HepG2 (cell line): ENCODE results near the gene ERCC5. TPM values are rescaled to one million over a fixed set of nuclear protein-coding genes. Genes with fewer than 3 reads are reported as not detected.

Experiments used
- ATF7-NPFF ChIP-seq: sonication (generic); formaldehyde crosslinking; IDR thresholded peaks from 2 replicates; pipeline ENCODE4 v1.8.1; 2023; ENCODE audit warnings: mild to moderate bottlenecking, low read depth, missing genetic modification reagents, moderate library complexity
- BRD4 ChIP-seq: sonication (generic); formaldehyde crosslinking; IDR thresholded peaks from 2 replicates; pipeline ENCODE4 v1.4.0; 2020; ENCODE audit warnings: missing genetic modification reagents
- CREB3 ChIP-seq: sonication (generic); formaldehyde crosslinking; IDR thresholded peaks from 2 replicates; pipeline ENCODE4 v1.5.0; 2020; ENCODE audit warnings: missing genetic modification reagents
- DDIT3 ChIP-seq: sonication (generic); formaldehyde crosslinking; IDR thresholded peaks from 2 replicates; pipeline ENCODE4 v1.4.0; 2020; ENCODE audit warnings: mild to moderate bottlenecking, missing genetic modification reagents
- DPF2 ChIP-seq: sonication (generic); formaldehyde crosslinking; IDR thresholded peaks from 2 replicates; pipeline ENCODE4 v1.4.0; 2020; ENCODE audit warnings: mild to moderate bottlenecking, low read depth, missing genetic modification reagents, borderline replicate concordance
- FOXO1 ChIP-seq: sonication (generic); formaldehyde crosslinking; IDR thresholded peaks from 2 replicates; pipeline ENCODE4 v1.4.0; 2020; ENCODE audit warnings: missing genetic modification reagents
- GZF1 ChIP-seq: sonication (generic); formaldehyde crosslinking; IDR thresholded peaks from 2 replicates; pipeline ENCODE4 v1.5.1; 2020; ENCODE audit warnings: mild to moderate bottlenecking, missing genetic modification reagents
- KLF12 ChIP-seq: sonication (generic); formaldehyde crosslinking; IDR thresholded peaks from 2 replicates; pipeline ENCODE4 v1.4.0; 2020; ENCODE audit warnings: missing genetic modification reagents, borderline replicate concordance
- PRDM10 ChIP-seq: sonication (generic); formaldehyde crosslinking; IDR thresholded peaks from 2 replicates; pipeline ENCODE4 v1.4.0; 2020; ENCODE audit warnings: low read depth, missing genetic modification reagents
- SAP130 ChIP-seq: IDR thresholded peaks from 2 replicates; pipeline ENCODE4 v1.6.1; 2016; ENCODE audit warnings: low read depth
- SYNCRIP ChIP-seq: fragments of 200-400 bp; formaldehyde crosslinking; IDR thresholded peaks from 2 replicates; pipeline ENCODE4 v1.6.1; 2018; ENCODE audit warnings: mild to moderate bottlenecking, low read depth, low read length; ENCODE audit not compliant: insufficient read depth
- TBL1XR1 ChIP-seq: fragments of 150-350 bp; IDR thresholded peaks from 2 replicates; pipeline ENCODE4 v1.6.1; 2014; ENCODE audit warnings: borderline replicate concordance, low read length; ENCODE audit not compliant: partially characterized antibody
- ZBED4 ChIP-seq: sonication (generic); formaldehyde crosslinking; IDR thresholded peaks from 2 replicates; pipeline ENCODE4 v1.4.0; 2020; ENCODE audit warnings: missing genetic modification reagents, borderline replicate concordance
- ZNF30 ChIP-seq: sonication (generic); formaldehyde crosslinking; IDR thresholded peaks from 2 replicates; pipeline ENCODE4 v1.5.0; 2020; ENCODE audit warnings: mild to moderate bottlenecking, missing genetic modification reagents
- ZNF354B ChIP-seq: sonication (generic); formaldehyde crosslinking; IDR thresholded peaks from 2 replicates; pipeline ENCODE4 v1.8.0; 2022; ENCODE audit warnings: mild to moderate bottlenecking, missing genetic modification reagents
- ZNF549 ChIP-seq: sonication (generic); formaldehyde crosslinking; IDR thresholded peaks from 2 replicates; pipeline ENCODE4 v1.5.0; 2020; ENCODE audit warnings: missing genetic modification reagents
- ZNF792 ChIP-seq: IDR thresholded peaks from 2 replicates; pipeline ENCODE4 v1.6.1; 2016
- ZSCAN30 ChIP-seq: sonication (generic); formaldehyde crosslinking; IDR thresholded peaks from 2 replicates; pipeline ENCODE4 v1.5.0; 2020; ENCODE audit warnings: mild to moderate bottlenecking, missing genetic modification reagents
- polyA plus RNA-seq, 8 experiments: library from polyadenylated mRNA; depleted of rRNA in 3 of 8; stranded (reverse) in 7 of 8; unstranded in 1 of 8; fragments of >200 nt; fragmentation: Illumina TruSeq in 4 of 8; extraction: Trizol in 4 of 8; gene quantifications; 2 replicates each; pipeline versions ENCODE4 v1.2.1 to v1.2.3, GENCODE V29; 2011 to 2016; ENCODE audit warnings: low read depth in 4 of 8, missing spikeins in 1 of 8, mixed read lengths in 1 of 8; ENCODE audit not compliant: insufficient read depth in 1 of 8
- total RNA-seq, 5 experiments: library from RNA; depleted of rRNA; stranded (reverse); fragments of >200 nt; fragmentation: Illumina TruSeq; extraction: Trizol; gene quantifications; 2 replicates each; pipeline ENCODE4 v1.2.3, GENCODE V29; 2016; ENCODE audit warnings: low read depth in 1 of 5

The ERCC5 gene
- total and polyA plus RNA-seq, 2 of the 13 experiments (the other 11 are each of a cell fraction or from before 2014, with no cell fraction given), result 12.9 to 35.5 TPM

GRCh38 chr13:102798581-102799425 lies 47.0 kb upstream of the ERCC5 start, which contains the start of the genes BIVM and POGLUT2 (continued):
- TF ChIP-seq SAP130 (CRISPR knock-in tag), result peak; percentile 82
- TF ChIP-seq DDIT3 (CRISPR knock-in tag), result no peak
- no peak for TF ChIP-seq BRD4
- no peak for TF ChIP-seq GZF1 (CRISPR knock-in tag)
- no peak for TF ChIP-seq ZSCAN30
- TF ChIP-seq SYNCRIP, result no peak
- TF ChIP-seq DPF2 (CRISPR knock-in tag), result no peak
- TF ChIP-seq ZBED4, result no peak
- no peak for TF ChIP-seq ZNF549 (CRISPR knock-in tag)
- no peak for TF ChIP-seq CREB3
- no peak for TF ChIP-seq ZNF354B (CRISPR knock-in tag)
- TF ChIP-seq ZNF30 (CRISPR knock-in tag), result no peak
- peak; percentile 36; the same call in 1 of the 2 replicates for TF ChIP-seq PRDM10 (CRISPR knock-in tag)
- TF ChIP-seq FOXO1, result no peak
- no peak for TF ChIP-seq ATF7-NPFF
- no peak for TF ChIP-seq TBL1XR1
- no peak for TF ChIP-seq ZNF792 (CRISPR knock-in tag)
- TF ChIP-seq KLF12 (CRISPR knock-in tag), result no peak
